IMR-90 (cell line): ENCODE data around the gene GRIK3. TPM values are rescaled to one million over a fixed set of nuclear protein-coding genes. Genes with fewer than 3 reads are reported as not detected.

Experiments
- ATAC-seq: fragments of 200-7000 bp; cut with Tn5 transposase; 2 replicates; pipeline ENCODE4 v1.9.1; 2020; ENCODE audit warnings: low read depth, mild to moderate bottlenecking, moderate library complexity
- BruUV-seq: library from RNA; stranded (reverse); fragments of 400-500 nt; replicated peaks from 2 replicates; lab custom pipeline; 2021; lab: Mats Ljungman, UMichigan
- CTCF ChIA-PET: fragments of 300-600 bp; formaldehyde crosslinking; extraction: SDS; loops from one replicate; lab custom pipeline; 2021; ENCODE audit warnings: antibody characterized with exemption; lab: Yijun Ruan, JAX
- POLR2A ChIA-PET: fragments of 300-600 bp; sonication (Branson Sonifier 250); formaldehyde crosslinking; loops from one replicate; lab custom pipeline; 2022; ENCODE audit warnings: antibody characterized with exemption; ENCODE audit not compliant: unreplicated experiment; lab: Charles Lee
- DNase-seq: peaks from one replicate; pipeline ENCODE4 v3.0.0; 2013
- H2AFZ ChIP-seq: replicated peaks from 2 replicates; pipeline ENCODE3; 2013; ENCODE audit warnings: low read length, mild to moderate bottlenecking; ENCODE audit not compliant: poor library complexity
- H2AK5ac ChIP-seq: 2 replicates; pipeline ENCODE4 v1.6.1; 2013; ENCODE audit warnings: low read depth, low read length, inconsistent platforms
- H2AK9ac ChIP-seq: replicated peaks from 2 replicates; pipeline ENCODE3; 2013; ENCODE audit warnings: mild to moderate bottlenecking, low read depth, low read length, moderate library complexity; ENCODE audit not compliant: poor library complexity
- H2BK120ac ChIP-seq: 2 replicates; pipeline ENCODE4 v1.6.1; 2013; ENCODE audit warnings: low read depth, low read length, inconsistent platforms
- H2BK15ac ChIP-seq: 3 replicates; pipeline ENCODE4 v1.6.1; 2013; ENCODE audit warnings: low read depth, low read length, inconsistent platforms
- H2BK20ac ChIP-seq: 2 replicates; pipeline ENCODE4 v1.6.1; 2013; ENCODE audit warnings: low read depth, mild to moderate bottlenecking, inconsistent platforms, low read length, moderate library complexity
- H2BK5ac ChIP-seq: 2 replicates; pipeline ENCODE4 v1.6.1; 2013; ENCODE audit warnings: mild to moderate bottlenecking, low read depth, low read length, inconsistent platforms; ENCODE audit not compliant: poor library complexity, severe bottlenecking
- H3K14ac ChIP-seq: replicated peaks from 2 replicates; pipeline ENCODE4 v1.6.1; 2013; ENCODE audit warnings: low read depth, low read length, inconsistent platforms
- H3K18ac ChIP-seq: 2 replicates; pipeline ENCODE4 v1.6.1; 2013; ENCODE audit warnings: low read depth, low read length, control low read depth
- H3K23ac ChIP-seq: 2 replicates; pipeline ENCODE4 v1.6.1; 2013; ENCODE audit warnings: low read depth, low read length, inconsistent platforms
- H3K27ac ChIP-seq: 2 replicates; pipeline ENCODE4 v1.5.1; 2013; ENCODE audit warnings: mild to moderate bottlenecking, control low read depth, low read length; ENCODE audit not compliant: insufficient read depth
- H3K27me3 ChIP-seq: 2 replicates; pipeline ENCODE4 v1.6.1; 2013; ENCODE audit warnings: low read length; ENCODE audit not compliant: control insufficient read depth, insufficient read depth
- H3K36me3 ChIP-seq: 2 replicates; pipeline ENCODE4 v1.6.1; 2013; ENCODE audit warnings: low read length, mixed read lengths; ENCODE audit not compliant: control insufficient read depth, insufficient read depth
- H3K4ac ChIP-seq: 2 replicates; pipeline ENCODE4 v1.6.1; 2013; ENCODE audit warnings: low read depth, low read length, inconsistent platforms
- H3K4me1 ChIP-seq: 2 replicates; pipeline ENCODE4 v1.6.1; 2013; ENCODE audit warnings: low read length, mixed read lengths; ENCODE audit not compliant: control insufficient read depth, insufficient read depth
- H3K4me2 ChIP-seq: 2 replicates; pipeline ENCODE4 v1.6.1; 2013; ENCODE audit warnings: low read depth, mild to moderate bottlenecking, control low read depth, low read length, moderate library complexity
- H3K4me3 ChIP-seq: 2 replicates; pipeline ENCODE4 v1.5.1; 2013; ENCODE audit warnings: low read depth, mild to moderate bottlenecking, control low read depth, low read length, moderate library complexity; ENCODE audit not compliant: insufficient read depth
- H3K56ac ChIP-seq: 2 replicates; pipeline ENCODE4 v1.6.1; 2013; ENCODE audit warnings: low read length, inconsistent platforms; ENCODE audit not compliant: insufficient read depth; ENCODE audit errors: extremely low read depth
- H3K79me1 ChIP-seq, 2 experiments: 2 replicates each; pipeline ENCODE4 v1.6.1; 2013; ENCODE audit warnings: low read length in 2 of 2, inconsistent platforms in 1 of 2, low read depth in 1 of 2
- H3K9ac ChIP-seq: 2 replicates; pipeline ENCODE4 v1.6.1; 2013; ENCODE audit warnings: low read depth, low read length, control low read depth
- H3K9me1 ChIP-seq: 2 replicates; pipeline ENCODE4 v1.6.1; 2013; ENCODE audit warnings: low read length, inconsistent platforms; ENCODE audit not compliant: insufficient read depth
- H3K9me3 ChIP-seq: 2 replicates; pipeline ENCODE4 v1.6.1; 2013; ENCODE audit warnings: low read length; ENCODE audit not compliant: control insufficient read depth, insufficient read depth
- H4K20me1 ChIP-seq: 2 replicates; pipeline ENCODE4 v1.6.1; 2013; ENCODE audit warnings: low read length, inconsistent platforms; ENCODE audit not compliant: insufficient read depth
- H4K5ac ChIP-seq: 2 replicates; pipeline ENCODE4 v1.6.1; 2013; ENCODE audit warnings: mild to moderate bottlenecking, low read depth, low read length, control low read depth
- H4K8ac ChIP-seq, 2 experiments: 2 replicates each; pipeline ENCODE4 v1.6.1; 2013; ENCODE audit warnings: low read depth in 2 of 2, low read length in 2 of 2, control low read depth in 1 of 2, inconsistent platforms in 1 of 2
- H4K91ac ChIP-seq: 2 replicates; pipeline ENCODE4 v1.6.1; 2013; ENCODE audit warnings: low read depth, low read length, inconsistent platforms; ENCODE audit not compliant: insufficient read depth
- CEBPB ChIP-seq: IDR thresholded peaks from 2 replicates; pipeline ENCODE4 v1.6.1; 2012; ENCODE audit warnings: low read depth, low read length, improper control_type of control experiment
- CHD1 ChIP-seq: IDR thresholded peaks from 2 replicates; pipeline ENCODE4 v1.6.1; 2012; ENCODE audit warnings: low read depth, low read length, improper control_type of control experiment
- CTCF ChIP-seq: conservative IDR thresholded peaks from 2 replicates; pipeline ENCODE4 v1.5.1; 2012; ENCODE audit warnings: mild to moderate bottlenecking, low read depth, low read length, improper control_type of control experiment
- MAFK ChIP-seq: IDR thresholded peaks from 2 replicates; pipeline ENCODE4 v1.6.1; 2012; ENCODE audit warnings: low read depth, low read length, improper control_type of control experiment
- MXI1 ChIP-seq: IDR thresholded peaks from 2 replicates; pipeline ENCODE4 v1.6.1; 2012; ENCODE audit warnings: low read depth, mild to moderate bottlenecking, low read length, moderate library complexity, borderline replicate concordance
- POLR2A ChIP-seq: IDR thresholded peaks from 2 replicates; pipeline ENCODE4 v1.6.1; 2012; ENCODE audit warnings: mild to moderate bottlenecking, low read depth, low read length
- RFX5 ChIP-seq: IDR thresholded peaks from 2 replicates; pipeline ENCODE4 v1.8.0; 2012; ENCODE audit warnings: low read depth, mild to moderate bottlenecking, low read length, moderate library complexity
- SMC3 ChIP-seq: fragments of 150-350 bp; IDR thresholded peaks from 2 replicates; pipeline ENCODE4 v1.6.1; 2016; ENCODE audit warnings: low read depth, mild to moderate bottlenecking, antibody characterized with exemption, low read length, moderate library complexity
- WGBS, 2 experiments: methylation state at CpG; one replicate each; pipeline versions ENCODE4 v1.1.5 to v1.1.7; 2013; ENCODE audit warnings: missing lambda C conversion rate in 2 of 2; ENCODE audit not compliant: insufficient read length in 1 of 2; ENCODE audit errors: extremely low coverage in 2 of 2; 5-methylcytosine and 5-hydroxymethylcytosine counted together
- dilution Hi-C: fragments of 300-500 bp; cut with HindIII; formaldehyde crosslinking; loops from one replicate; pipeline ENCODE4 v1.14.3; 2018; ENCODE audit warnings: low sequenced_read_pairs; ENCODE audit not compliant: unreplicated experiment
- in situ Hi-C: fragments of 300-500 bp; cut with MboI; formaldehyde crosslinking; loops from 3 replicates; pipeline ENCODE4 v1.14.3; 2019; ENCODE audit warnings: low sequenced_read_pairs, inconsistent platforms, mixed read lengths
- intact Hi-C: fragments of 100-400 bp; cut with micrococcal nuclease; formaldehyde crosslinking; loops from 2 replicates; pipeline ENCODE4 v1.10.0; 2022
- polyA plus RNA-seq, 3 experiments: library from polyadenylated mRNA; depleted of rRNA; stranded (reverse); fragments of >200 nt; gene quantifications; 2 replicates each; pipeline ENCODE4 v1.2.3, GENCODE V29; 2012; ENCODE audit warnings: low replicate concordance in 1 of 3
- total RNA-seq: library from RNA; depleted of rRNA; stranded (reverse); fragments of >200 nt; gene quantifications from 2 replicates; pipeline ENCODE4 v1.2.3, GENCODE V29; 2012

The GRIK3 gene
- total and polyA plus RNA-seq, 2 of the 4 experiments (the other 2 are of a cell fraction) = not detected

- dilution Hi-C loops = no loop called here
- no peak overlapping the region for H2BK15ac ChIP-seq
- H3K27ac ChIP-seq = no peak overlapping the region
- no peaks in the 10 kb centered on the region for H3K9me1 ChIP-seq
- no peak overlapping the region for H3K23ac ChIP-seq
- H2BK20ac ChIP-seq = no peak overlapping the region
- no peaks in the 10 kb centered on the region for H3K27me3 ChIP-seq
- H3K14ac ChIP-seq = no peak overlapping the region
- ChIA-PET POLR2A (no interaction called here), CTCF (no interaction called here)
- intact Hi-C loops = no loop called here
- no peak overlapping the region for H2BK5ac ChIP-seq
- TF ChIP-seq RFX5 (no peak), CEBPB (no peak), POLR2A (no peak), CTCF (no peak), CHD1 (no peak), MAFK (no peak), MXI1 (no peak), SMC3 (no peak)
- H3K4me2 ChIP-seq = no peak overlapping the region
- no peak overlapping the region for H3K18ac ChIP-seq
- no peak overlapping the region for H3K4ac ChIP-seq
- no peak overlapping the region for H2AFZ ChIP-seq
- no peak overlapping the region for H3K56ac ChIP-seq
- no peak overlapping the region for H4K5ac ChIP-seq
- H3K4me1 ChIP-seq = no peaks in the 10 kb centered on the region
- in situ Hi-C loops = no loop called here
- no peak overlapping the region for H4K8ac ChIP-seq
- H3K4me3 ChIP-seq = no peak overlapping the region
- H2BK120ac ChIP-seq = no peak overlapping the region
- no peak for ATAC-seq
- H3K79me1 ChIP-seq = no peaks in the 10 kb centered on the region
- H3K36me3 ChIP-seq = no peaks in the 10 kb centered on the region
- no peak overlapping the region for H2AK5ac ChIP-seq
- WGBS, 2 experiments = 51% methylated on average over 3 of the region's 5 CpGs; no CpG with 5 or more reads in 1 of the 2 experiments
- no TSS peak for BruUV-seq
- no peaks in the 10 kb centered on the region for H3K9me3 ChIP-seq
- no peak overlapping the region for H3K9ac ChIP-seq
- H2AK9ac ChIP-seq = no peak overlapping the region
- DNase-seq = no peak
- no peak overlapping the region for H4K91ac ChIP-seq
- H4K20me1 ChIP-seq = no peaks in the 10 kb centered on the region
Observed at GRCh38 chr1:36834586-36834985, 199.7 kb downstream of the GRIK3 start.
